Keratinocyte (primary cell): Measurements from ENCODE around the gene NAT10. TPM values are rescaled to one million over a fixed set of nuclear protein-coding genes. Genes with fewer than 3 reads are reported as not detected.
"Not testable (repeated sequence)": the region's sequence is repeated elsewhere in the genome, so short reads cannot be mapped to it uniquely, and the experiment has no call there.

Source experiments
- DNase-seq: peaks from one replicate; pipeline ENCODE4 v3.0.0-alpha.2; 2011; ENCODE audit warnings: low read depth, missing footprints, low spot score
- FAIRE-seq: peaks from 2 replicates; lab custom pipeline; 2011; peaks lifted over from hg19 to GRCh38; lab: Jason Lieb, UNC
- H2AFZ ChIP-seq: 2 replicates; pipeline ENCODE4 v1.6.0; 2012; ENCODE audit warnings: low read length, control low read depth, inconsistent platforms; ENCODE audit not compliant: control insufficient read depth
- H3K27ac ChIP-seq: 2 replicates; pipeline ENCODE4 v1.5.1; 2011; ENCODE audit warnings: low read length; ENCODE audit not compliant: control insufficient read depth, insufficient read depth
- H3K27me3 ChIP-seq: 3 replicates; pipeline ENCODE4 v1.6.0; 2011; ENCODE audit warnings: low read length; ENCODE audit not compliant: control insufficient read depth, insufficient read depth; ENCODE audit errors: extremely low read depth
- H3K36me3 ChIP-seq, 2 experiments: 2 replicates in 1 of 2; 3 replicates in 1 of 2; pipeline ENCODE4 v1.5.1; 2011; ENCODE audit warnings: low read length in 2 of 2, mild to moderate bottlenecking in 1 of 2; ENCODE audit not compliant: control insufficient read depth in 2 of 2, insufficient read depth in 2 of 2; ENCODE audit errors: extremely low read depth in 1 of 2
- H3K4me1 ChIP-seq: 3 replicates; pipeline ENCODE4 v1.5.1; 2011; ENCODE audit warnings: low read length; ENCODE audit not compliant: control insufficient read depth, insufficient read depth; ENCODE audit errors: extremely low read depth
- H3K4me2 ChIP-seq: 3 replicates; pipeline ENCODE4 v1.6.0; 2011; ENCODE audit warnings: low read depth, low read length; ENCODE audit not compliant: control insufficient read depth, insufficient read depth; ENCODE audit errors: extremely low read depth
- H3K4me3 ChIP-seq, 3 experiments: fragments of 200-600 bp in 1 of 3; sonication (generic) in 1 of 3; 2 replicates in 2 of 3; 3 replicates in 1 of 3; pipeline ENCODE4 v1.5.1; 2011 to 2016; ENCODE audit warnings: low read length in 3 of 3, mild to moderate bottlenecking in 3 of 3, control low read depth in 2 of 3, inconsistent platforms in 1 of 3, low read depth in 1 of 3, mixed read lengths in 1 of 3, mixed run types in 1 of 3, moderate library complexity in 1 of 3; ENCODE audit not compliant: control insufficient read depth in 2 of 3, insufficient read depth in 2 of 3; ENCODE audit errors: extremely low read depth in 1 of 3
- H3K79me2 ChIP-seq: 2 replicates; pipeline ENCODE4 v1.6.0; 2012; ENCODE audit warnings: low read length; ENCODE audit not compliant: control insufficient read depth, insufficient read depth
- H3K9ac ChIP-seq: 3 replicates; pipeline ENCODE4 v1.6.0; 2011; ENCODE audit warnings: low read length; ENCODE audit not compliant: control insufficient read depth, insufficient read depth; ENCODE audit errors: extremely low read depth
- H3K9me1 ChIP-seq: 3 replicates; pipeline ENCODE4 v1.6.0; 2011; ENCODE audit warnings: low read length; ENCODE audit not compliant: control insufficient read depth, insufficient read depth; ENCODE audit errors: extremely low read depth
- H3K9me3 ChIP-seq: 2 replicates; pipeline ENCODE4 v1.5.1; 2012; ENCODE audit warnings: low read depth, low read length; ENCODE audit not compliant: control insufficient read depth
- H4K20me1 ChIP-seq: 3 replicates; pipeline ENCODE4 v1.6.0; 2011; ENCODE audit warnings: low read length; ENCODE audit not compliant: control insufficient read depth, insufficient read depth; ENCODE audit errors: extremely low read depth
- EZH2 ChIP-seq: IDR thresholded peaks from one replicate; pipeline ENCODE4 v1.6.1; 2012; ENCODE audit warnings: inconsistent platforms, mild to moderate bottlenecking, low read length, moderate library complexity
- dilution Hi-C: fragments of 300-500 bp; cut with MboI; formaldehyde crosslinking; loops from one replicate; pipeline ENCODE4 v1.7.0; 2020; ENCODE audit warnings: low sequenced_read_pairs; ENCODE audit not compliant: extremely low pct_ligation_motif_present
- polyA plus RNA-seq, 5 experiments: library from polyadenylated mRNA; depleted of rRNA in 3 of 5; stranded (reverse) in 3 of 5; stranded (forward) in 1 of 5; unstranded in 1 of 5; fragments of >200 nt; gene quantifications; 1 replicate in 1 of 5; 2 replicates in 3 of 5; 3 replicates in 1 of 5; pipeline versions ENCODE4 v1.2.1 to v1.2.3, GENCODE V29; 2011 to 2012; ENCODE audit warnings: missing spikeins in 2 of 5, low read depth in 1 of 5, low replicate concordance in 1 of 5
- TF ChIP-seq, protein P1 (sequence below), 3 experiments: IDR thresholded peaks in 1 of 3; conservative IDR thresholded peaks in 1 of 3; optimal IDR thresholded peaks in 1 of 3; 2 replicates in 2 of 3; 3 replicates in 1 of 3; pipeline versions ENCODE3 to v1.5.1; 2011; ENCODE audit warnings: low read length in 3 of 3, mild to moderate bottlenecking in 3 of 3, moderate library complexity in 2 of 3, control low read depth in 1 of 3, inconsistent platforms in 1 of 3; ENCODE audit not compliant: insufficient read depth in 2 of 3; ENCODE audit errors: extremely low read depth in 1 of 3

Gene NAT10
- polyA plus RNA-seq, 1 donor (not counting 4 experiments of a cell fraction or from before 2014, with no cell fraction given), result 44.0 TPM

DNA sequence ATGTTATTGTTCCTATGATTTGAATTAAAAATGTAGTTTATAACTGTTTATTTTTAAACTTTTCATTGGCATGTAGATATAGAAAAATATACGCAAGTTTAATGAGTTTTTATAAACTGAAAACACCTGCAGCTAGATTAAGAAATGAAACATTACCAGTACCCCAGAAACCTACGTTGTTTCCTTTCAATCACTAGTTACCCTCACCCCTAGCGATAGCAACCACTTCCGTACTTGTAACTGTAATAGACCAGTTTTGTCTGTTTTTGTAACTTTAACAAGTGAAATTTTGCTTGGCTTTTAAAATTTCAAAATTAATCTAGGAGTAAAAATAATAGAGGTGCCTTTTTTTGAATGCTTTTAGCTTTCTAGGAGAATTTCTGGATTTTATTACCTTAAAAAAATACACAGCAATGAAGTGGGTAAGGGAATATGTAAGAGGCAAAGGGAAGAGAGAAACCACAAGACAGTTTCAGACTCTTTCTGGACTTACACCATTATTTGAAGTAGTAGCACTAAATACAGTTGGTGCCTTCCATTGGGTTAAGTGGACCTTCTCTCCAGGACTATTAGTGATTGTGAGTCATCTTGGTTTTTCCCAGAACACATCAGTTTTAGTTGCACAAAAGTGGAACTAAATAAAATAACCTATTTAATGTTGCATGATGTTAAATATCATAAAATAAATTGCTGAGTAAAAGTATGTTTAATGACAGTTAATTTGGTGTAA, 18.7 kb upstream of the NAT10 start:
- Histone ChIP-seq H2AFZ (no peak overlapping the region), H3K9me1 (no peaks in the 10 kb centered on the region), H3K36me3 (peaks cover 27 to 46% of the 10 kb centered on the region in 2 experiments), H3K79me2 (peaks cover 21% of the 10 kb centered on the region), H3K4me1 (no peaks in the 10 kb centered on the region), H3K9ac (no peak overlapping the region), H3K4me2 (no peak overlapping the region), H3K4me3 (no peak overlapping the region), H3K27me3 (no peaks in the 10 kb centered on the region), H4K20me1 (no peaks in the 10 kb centered on the region), H3K9me3 (no peaks in the 10 kb centered on the region), H3K27ac (no peak overlapping the region)
- dilution Hi-C loops, result no loop called here
- no peak for DNase-seq
- no peak for TF ChIP-seq EZH2
- TF ChIP-seq, protein P1, sequence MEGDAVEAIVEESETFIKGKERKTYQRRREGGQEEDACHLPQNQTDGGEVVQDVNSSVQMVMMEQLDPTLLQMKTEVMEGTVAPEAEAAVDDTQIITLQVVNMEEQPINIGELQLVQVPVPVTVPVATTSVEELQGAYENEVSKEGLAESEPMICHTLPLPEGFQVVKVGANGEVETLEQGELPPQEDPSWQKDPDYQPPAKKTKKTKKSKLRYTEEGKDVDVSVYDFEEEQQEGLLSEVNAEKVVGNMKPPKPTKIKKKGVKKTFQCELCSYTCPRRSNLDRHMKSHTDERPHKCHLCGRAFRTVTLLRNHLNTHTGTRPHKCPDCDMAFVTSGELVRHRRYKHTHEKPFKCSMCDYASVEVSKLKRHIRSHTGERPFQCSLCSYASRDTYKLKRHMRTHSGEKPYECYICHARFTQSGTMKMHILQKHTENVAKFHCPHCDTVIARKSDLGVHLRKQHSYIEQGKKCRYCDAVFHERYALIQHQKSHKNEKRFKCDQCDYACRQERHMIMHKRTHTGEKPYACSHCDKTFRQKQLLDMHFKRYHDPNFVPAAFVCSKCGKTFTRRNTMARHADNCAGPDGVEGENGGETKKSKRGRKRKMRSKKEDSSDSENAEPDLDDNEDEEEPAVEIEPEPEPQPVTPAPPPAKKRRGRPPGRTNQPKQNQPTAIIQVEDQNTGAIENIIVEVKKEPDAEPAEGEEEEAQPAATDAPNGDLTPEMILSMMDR (optimal IDR thresholded peaks at IDR 0.05 in 1 of 3, IDR thresholded peaks at IDR 0.05 in 1 of 3, conservative IDR thresholded peaks at IDR 0.05 in 1 of 3; ENCODE audit: extremely low read depth in 1 of 3, insufficient read depth in 2 of 3, low read length in 3 of 3), result no peak
- FAIRE-seq, result no peak

DNA sequence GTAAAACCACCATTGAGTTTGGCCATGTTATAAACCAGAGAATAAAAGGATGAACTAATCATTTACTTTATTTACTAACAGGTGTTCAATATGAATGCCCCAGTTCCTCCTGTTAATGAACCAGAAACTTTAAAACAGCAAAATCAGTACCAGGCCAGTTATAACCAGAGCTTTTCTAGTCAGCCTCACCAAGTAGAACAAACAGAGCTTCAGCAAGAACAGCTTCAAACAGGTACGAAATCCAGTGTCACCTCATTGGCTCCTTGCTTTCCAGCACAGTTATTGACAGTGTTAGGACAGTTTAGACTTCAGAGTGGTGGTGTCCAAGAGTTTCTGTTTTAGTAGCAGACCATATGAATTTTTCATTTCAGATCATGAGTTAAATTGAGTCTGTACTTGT, 13.6 kb upstream of the NAT10 start:
- H3K4me3 ChIP-seq, result no peak overlapping the region
- FAIRE-seq (no peak), DNase-seq (no peak)
- no peak overlapping the region for H2AFZ ChIP-seq
- H3K9me1 ChIP-seq, result no peaks in the 10 kb centered on the region
- H3K9ac ChIP-seq, result no peak overlapping the region
- no peak overlapping the region for H3K27ac ChIP-seq
- TF ChIP-seq, protein P1 (optimal IDR thresholded peaks at IDR 0.05 in 1 of 3, IDR thresholded peaks at IDR 0.05 in 1 of 3, conservative IDR thresholded peaks at IDR 0.05 in 1 of 3; ENCODE audit: extremely low read depth in 1 of 3, insufficient read depth in 2 of 3, low read length in 3 of 3), result no peak
- TF ChIP-seq EZH2, result no peak
- dilution Hi-C loops, result no loop called here
- peaks cover 28 to 39% of the 10 kb centered on the region in 2 experiments for H3K36me3 ChIP-seq
- peaks cover 7% of the 10 kb centered on the region for H3K79me2 ChIP-seq
- H3K4me2 ChIP-seq, result no peak overlapping the region
- H4K20me1 ChIP-seq, result no peaks in the 10 kb centered on the region
- H3K27me3 ChIP-seq, result no peaks in the 10 kb centered on the region
- no peaks in the 10 kb centered on the region for H3K9me3 ChIP-seq
- no peaks in the 10 kb centered on the region for H3K4me1 ChIP-seq

DNA sequence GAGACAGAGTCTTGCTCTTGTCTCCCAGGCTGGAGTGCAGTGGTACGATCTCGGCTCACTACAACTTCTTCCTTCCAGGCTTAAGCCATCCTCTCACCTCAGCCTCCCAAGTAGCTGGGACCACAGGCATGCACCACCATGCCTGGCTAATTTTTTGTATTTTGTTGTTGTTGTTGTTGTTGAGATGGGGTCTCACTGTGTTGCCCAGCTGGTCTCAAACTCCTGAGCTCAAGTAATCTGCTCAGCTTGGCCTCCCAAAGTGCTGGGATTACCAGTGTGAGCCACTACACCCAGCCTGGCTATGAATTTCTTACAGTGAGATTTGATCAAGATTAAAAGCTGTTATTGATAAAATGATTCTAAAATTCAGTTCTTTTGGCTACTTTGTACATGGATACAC, 10.5 kb upstream of the NAT10 start:
- H3K27ac ChIP-seq, DNase-seq, dilution Hi-C loops, H3K9ac ChIP-seq, H3K4me1 ChIP-seq, H3K9me3 ChIP-seq, H3K9me1 ChIP-seq, H3K79me2 ChIP-seq, H4K20me1 ChIP-seq, FAIRE-seq, H2AFZ ChIP-seq, H3K27me3 ChIP-seq, H3K4me3 ChIP-seq, H3K4me2 ChIP-seq: not testable (repeated sequence)
- H3K36me3 ChIP-seq, result peaks cover 34 to 41% of the 10 kb centered on the region in 2 experiments
